Aorta (tissue), 5 donors: ENCODE results near the gene MGME1. TPM values are rescaled to one million over a fixed set of nuclear protein-coding genes. Genes with fewer than 3 reads are reported as not detected.
"Not testable (repeated sequence)": the region's sequence is repeated elsewhere in the genome, so short reads cannot be mapped to it uniquely, and the experiment has no call there.

Experiments used
- ATAC-seq: fragments of 200-7000 bp; cut with Tn5 transposase; one replicate; pipeline ENCODE4 v1.9.1; 2022; ENCODE audit warnings: moderate library complexity; ENCODE audit not compliant: low FRiP score
- DNase-seq, 2 donors: peaks; one replicate each; pipeline ENCODE4 v3.0.0-alpha.2; 2020
- H3K27ac ChIP-seq, 2 donors: one replicate each; pipeline ENCODE4 v1.5.1; 2013; ENCODE audit warnings: low read length in 2 of 2, mild to moderate bottlenecking in 2 of 2, moderate library complexity in 2 of 2, control low read depth in 1 of 2, inconsistent platforms in 1 of 2, low read depth in 1 of 2
- H3K27me3 ChIP-seq, 2 donors: one replicate each; pipeline ENCODE4 v1.6.1; 2013; ENCODE audit warnings: control low read depth in 1 of 2, low read length in 1 of 2, mild to moderate bottlenecking in 1 of 2, moderate library complexity in 1 of 2; ENCODE audit not compliant: insufficient read depth in 2 of 2, control insufficient read depth in 1 of 2
- H3K36me3 ChIP-seq, 2 donors: one replicate each; pipeline ENCODE4 v1.6.1; 2013; ENCODE audit warnings: control low read depth in 1 of 2, low read length in 1 of 2, mild to moderate bottlenecking in 1 of 2; ENCODE audit not compliant: insufficient read depth in 2 of 2, control insufficient read depth in 1 of 2
- H3K4me1 ChIP-seq, 2 donors: one replicate each; pipeline ENCODE4 v1.6.1; 2013; ENCODE audit warnings: low read length in 2 of 2, control low read depth in 1 of 2, mild to moderate bottlenecking in 1 of 2, moderate library complexity in 1 of 2; ENCODE audit not compliant: insufficient read depth in 2 of 2, control insufficient read depth in 1 of 2
- H3K4me3 ChIP-seq, 2 donors: one replicate each; pipeline ENCODE4 v1.5.1; 2013; ENCODE audit warnings: low read length in 2 of 2, control low read depth in 1 of 2, mild to moderate bottlenecking in 1 of 2
- H3K9me3 ChIP-seq: one replicate; pipeline ENCODE4 v1.6.1; 2013; ENCODE audit warnings: mild to moderate bottlenecking, low read length; ENCODE audit not compliant: control insufficient read depth
- WGBS, 2 donors: extraction: QIAGEN DNeasy Blood & Tissue Kit; methylation state at CpG; one replicate each; pipeline ENCODE4 v1.1.7; 2013; 5-methylcytosine and 5-hydroxymethylcytosine counted together
- intact Hi-C, 2 donors: fragments of 100-400 bp; cut with DNase I; formaldehyde crosslinking; loops; one replicate each; pipeline versions ENCODE4 v1.14.2 to v1.15.0; 2022
- polyA plus RNA-seq, 2 donors: library from polyadenylated mRNA; stranded (reverse); fragments of 200-250 nt; gene quantifications; one replicate each; pipeline ENCODE4 v1.2.3, GENCODE V29; 2013
- total RNA-seq, 2 donors: library from RNA; stranded (reverse); fragmentation: NEBNext Ultra II Directional; extraction: Animal tissue kit (Norgen Biotek cat#: 25700); gene quantifications; one replicate each; pipeline ENCODE4 v1.2.1, GENCODE V29; 2021
- donor health status: healthy with polysubstance abuse.
- donor health status: Bipolar disorder and iron deficiency.
- donor health status: DM: no; HTN: no; CAD: no.
- donor health status: DM: no; HTN: no; CAD: no.
- donor health status: DM: yes; HTN: yes; CAD: no.

MGME1 gene
- total and polyA plus RNA-seq, 4 donors, result 8.8 to 14.7 (median 12.1) TPM

DNA sequence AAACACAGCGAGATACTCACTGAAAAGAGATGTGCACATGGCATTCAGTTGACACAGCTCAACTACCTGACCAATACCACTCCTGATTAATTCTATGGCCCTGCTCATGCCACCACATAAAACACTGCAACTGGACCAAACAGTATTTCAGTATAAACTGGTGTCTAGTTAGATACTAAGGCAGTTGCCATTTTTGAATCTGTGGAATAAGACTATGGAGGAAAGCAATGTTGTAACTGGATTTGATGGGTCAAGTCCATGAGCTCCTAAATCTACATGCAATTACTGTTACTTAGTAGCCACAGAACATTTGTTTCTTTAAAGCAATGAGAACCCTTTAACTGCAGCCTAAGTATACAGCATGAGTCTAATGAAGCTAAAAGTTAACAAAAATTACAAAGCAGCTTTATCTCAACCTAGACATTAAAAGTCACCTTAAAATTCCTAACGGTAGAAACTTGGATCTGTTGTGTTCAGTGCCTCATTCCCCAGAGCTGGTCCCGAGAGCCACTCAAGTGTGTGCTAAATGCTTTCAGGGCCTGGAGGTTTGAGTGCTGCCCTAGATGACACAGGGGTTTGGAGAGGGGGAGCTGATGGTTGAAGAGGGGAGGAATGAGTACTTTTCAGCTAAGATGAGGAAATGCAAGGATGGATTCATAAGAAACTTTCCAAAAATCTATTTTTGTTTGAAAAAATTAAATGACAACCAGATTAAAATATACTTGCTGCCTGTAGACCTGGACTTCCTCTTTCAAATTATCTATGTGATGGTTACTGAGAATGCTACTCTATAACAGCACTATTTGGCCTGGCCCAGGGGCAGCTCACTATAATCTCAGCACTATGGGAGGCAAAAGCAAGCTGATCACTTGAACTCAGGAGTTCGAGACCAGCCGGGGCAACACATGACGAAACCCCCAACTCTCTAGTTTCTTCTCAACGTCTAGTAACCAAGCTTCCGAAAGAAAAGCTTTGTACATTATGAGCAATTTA lies 15.8 kb upstream of the MGME1 start:
- no peaks in the 10 kb centered on the region for H3K9me3 ChIP-seq
- intact Hi-C loops, result no loop called here
- no peaks in the 10 kb centered on the region for H3K27me3 ChIP-seq
- DNase-seq (no peak), ATAC-seq (no peak)
- no peak overlapping the region for H3K27ac ChIP-seq
- H3K36me3 ChIP-seq, result peaks cover 5 to 13% of the 10 kb centered on the region in 2 donors
- H3K4me3 ChIP-seq, result no peak overlapping the region
- WGBS, 2 donors, result 87 to 88% methylated on average over 8 of the region's 8 CpGs
- no peaks in the 10 kb centered on the region for H3K4me1 ChIP-seq

DNA sequence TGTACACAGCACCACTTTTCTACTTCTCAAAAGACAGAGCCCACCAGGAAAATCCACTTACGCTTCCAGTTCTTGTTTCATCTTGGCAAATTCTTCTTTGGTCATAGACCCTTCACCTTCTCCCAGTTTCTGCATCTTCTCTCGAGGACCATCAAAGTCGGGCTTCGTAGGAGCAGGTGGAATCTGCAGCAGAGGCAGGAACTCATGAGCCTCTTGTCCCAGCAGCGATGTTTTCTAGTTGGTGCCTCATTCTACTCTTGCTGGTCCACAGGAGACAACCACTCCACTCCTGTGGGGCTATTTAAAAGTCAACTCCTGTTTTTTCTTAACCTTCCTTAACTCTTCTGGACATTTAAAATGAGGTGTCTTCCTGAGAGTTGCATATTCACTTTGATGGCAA lies 14.9 kb upstream of the MGME1 start:
- H3K27ac ChIP-seq, result no peak overlapping the region
- H3K36me3 ChIP-seq, result peaks cover 5 to 13% of the 10 kb centered on the region in 2 donors
- H3K4me3 ChIP-seq, result no peak overlapping the region
- intact Hi-C loops, result no loop called here
- WGBS, 2 donors, result 95 to 96% methylated on average over 5 of the region's 5 CpGs
- H3K4me1 ChIP-seq, result peaks cover 0 to 3% of the 10 kb centered on the region in 2 donors
- H3K9me3 ChIP-seq, result no peaks in the 10 kb centered on the region
- ATAC-seq (no peak), DNase-seq (no peak)
- H3K27me3 ChIP-seq, result no peaks in the 10 kb centered on the region

DNA sequence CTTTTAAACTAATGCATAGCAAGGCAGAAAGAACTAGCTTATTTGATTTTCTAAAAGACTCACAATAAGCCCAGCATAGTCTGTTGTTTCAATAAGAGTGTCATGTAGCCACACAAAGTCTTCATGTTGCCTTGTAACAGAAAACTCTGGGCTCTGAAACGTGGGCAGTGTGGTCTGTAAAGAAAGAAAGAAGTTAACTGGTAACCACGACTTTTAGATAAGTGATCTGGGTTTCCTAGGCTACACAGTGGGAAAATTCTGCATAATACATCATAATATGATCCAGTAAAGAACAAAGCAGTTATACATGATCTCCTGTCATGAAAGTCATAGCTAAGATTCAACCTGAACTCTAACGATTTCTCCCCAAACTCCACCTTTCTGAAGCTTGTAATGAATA lies 13.5 kb upstream of the MGME1 start:
- H3K4me3 ChIP-seq, result no peak overlapping the region
- DNase-seq, result no peak
- peaks cover 1 to 3% of the 10 kb centered on the region in 2 donors for H3K4me1 ChIP-seq
- WGBS, 2 donors, result 44 to 49% methylated on average over 3 of the region's 3 CpGs
- H3K27me3 ChIP-seq, result no peaks in the 10 kb centered on the region
- no peak for ATAC-seq
- H3K36me3 ChIP-seq, result peaks cover 3 to 13% of the 10 kb centered on the region in 2 donors
- no peaks in the 10 kb centered on the region for H3K9me3 ChIP-seq
- intact Hi-C loops, result no loop called here
- H3K27ac ChIP-seq, result no peak overlapping the region

DNA sequence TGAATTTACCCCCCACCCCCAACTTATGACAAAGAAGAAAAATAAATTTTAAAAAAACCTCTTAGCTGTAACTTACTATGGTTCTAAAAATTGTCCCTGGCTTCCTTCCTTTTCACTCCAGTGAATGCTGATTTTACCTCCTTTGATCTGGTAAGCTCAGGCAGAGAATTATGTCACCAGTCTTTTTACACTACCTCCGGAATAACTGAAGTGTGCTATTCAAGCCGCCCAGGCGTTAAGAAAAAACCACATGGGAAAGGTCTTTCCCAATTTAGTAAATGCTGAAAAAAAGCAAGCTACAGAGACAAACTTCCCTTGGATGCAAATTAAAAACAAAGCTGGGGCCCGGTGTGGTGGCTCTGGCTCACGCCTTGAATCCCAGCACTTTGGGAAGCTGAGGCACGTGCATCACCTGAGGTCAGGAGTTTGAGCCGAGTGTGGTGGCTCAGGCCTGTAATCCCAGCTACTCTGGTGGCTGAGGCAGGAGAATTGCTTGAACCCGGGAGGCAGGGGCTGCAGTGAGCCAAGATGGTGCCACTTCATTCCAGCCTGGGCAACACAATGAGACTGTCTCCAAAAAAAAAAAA lies 12.6 kb upstream of the MGME1 start:
- ATAC-seq (no peak), DNase-seq (no peak)
- H3K27ac ChIP-seq, result no peak overlapping the region
- H3K36me3 ChIP-seq, result peaks cover 0 to 8% of the 10 kb centered on the region in 2 donors
- intact Hi-C loops, result no loop called here
- WGBS, 2 donors, result 76 to 79% methylated on average over 8 of the region's 8 CpGs
- H3K9me3 ChIP-seq, result no peaks in the 10 kb centered on the region
- H3K4me1 ChIP-seq, result peaks cover 1 to 5% of the 10 kb centered on the region in 2 donors
- no peak overlapping the region for H3K4me3 ChIP-seq
- no peaks in the 10 kb centered on the region for H3K27me3 ChIP-seq

DNA sequence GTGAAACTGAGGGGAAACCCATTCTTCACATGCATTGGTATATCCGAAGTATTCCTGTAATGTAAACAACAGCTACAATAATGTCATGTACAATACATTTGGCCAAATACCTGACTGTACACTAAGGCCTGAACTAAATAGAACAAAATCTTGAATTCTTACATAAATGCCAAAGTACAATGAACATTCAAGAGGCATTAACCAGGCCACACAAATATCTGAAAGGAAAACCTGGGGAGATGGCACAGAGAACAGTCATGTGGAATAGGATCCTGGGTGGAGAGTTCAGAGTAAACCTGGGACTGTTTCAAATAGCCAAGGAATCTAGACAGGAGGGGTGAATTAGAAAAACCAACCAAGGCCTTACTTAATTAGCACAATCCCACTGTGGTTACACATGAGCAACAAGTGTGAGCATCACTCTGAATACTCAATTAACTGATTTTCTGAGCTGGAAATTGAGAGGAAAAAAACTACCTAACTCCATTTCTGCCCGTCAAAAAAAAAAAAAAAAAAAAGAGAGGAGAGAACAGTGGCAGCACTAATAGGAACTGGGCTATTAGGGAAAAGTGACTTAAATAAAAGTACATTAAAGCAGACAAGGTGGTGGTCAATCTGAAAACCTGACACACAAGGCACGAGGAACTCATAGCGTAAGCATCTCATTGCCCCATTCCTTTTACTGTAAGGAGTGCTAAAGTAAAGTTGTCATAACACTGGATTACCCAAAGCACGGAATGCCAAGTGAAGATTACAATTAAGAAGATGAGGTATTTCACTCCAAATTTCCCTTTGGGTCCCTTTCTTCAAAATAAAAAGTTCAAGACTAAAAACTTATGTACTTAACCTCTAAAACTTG lies 11.1 kb upstream of the MGME1 start:
- DNase-seq (no peak), ATAC-seq (no peak)
- intact Hi-C loops, result no loop called here
- no peak overlapping the region for H3K4me3 ChIP-seq
- H3K27me3 ChIP-seq, result no peaks in the 10 kb centered on the region
- peaks cover 1 to 5% of the 10 kb centered on the region in 2 donors for H3K4me1 ChIP-seq
- H3K9me3 ChIP-seq, result no peaks in the 10 kb centered on the region
- 58 to 66% methylated on average over 5 of the region's 5 CpGs for WGBS, 2 donors
- H3K36me3 ChIP-seq, result peaks cover 0 to 4% of the 10 kb centered on the region in 2 donors
- H3K27ac ChIP-seq, result no peak overlapping the region

DNA sequence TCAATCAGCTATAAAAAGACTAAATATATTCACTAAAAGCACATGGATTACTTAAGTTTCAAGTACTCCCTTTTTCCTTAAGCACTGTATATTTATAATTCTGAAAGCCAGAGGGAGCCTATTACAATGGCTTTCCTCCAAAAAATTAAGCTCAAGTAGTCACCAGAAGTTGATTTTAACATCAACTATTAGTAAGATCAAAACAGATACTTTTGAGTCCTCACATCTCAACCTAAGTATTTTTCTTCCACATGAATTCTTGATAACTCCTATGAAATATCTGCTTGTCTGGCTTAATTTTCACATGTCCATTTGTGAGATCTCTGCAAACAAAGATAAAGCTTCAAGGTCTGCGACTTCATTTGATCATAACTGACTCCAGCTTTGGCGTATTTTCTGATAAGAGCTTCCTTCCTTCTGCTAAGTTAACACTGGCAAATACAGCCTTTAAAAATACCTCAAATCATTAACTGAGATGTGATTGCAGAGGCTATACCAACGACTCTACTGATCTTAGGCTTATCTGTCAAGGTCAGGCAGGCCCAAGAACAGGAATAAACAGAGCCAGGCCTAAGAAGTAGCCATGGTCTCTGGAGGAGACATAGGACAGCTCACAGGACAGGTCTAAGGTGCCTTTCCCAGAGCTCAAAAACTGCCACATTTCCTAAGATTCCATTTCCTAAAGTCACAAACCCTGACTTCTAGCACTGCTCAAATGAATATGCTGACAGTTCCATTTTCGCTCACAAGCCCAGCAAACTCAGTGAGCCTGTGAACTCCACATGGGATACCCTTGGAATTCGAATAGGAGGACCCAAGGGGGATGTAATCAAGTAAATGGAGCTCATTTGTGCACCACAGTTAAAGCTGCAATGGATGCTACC lies 10.2 kb upstream of the MGME1 start:
- Histone ChIP-seq H3K36me3 (peaks cover 0 to 2% of the 10 kb centered on the region in 2 donors), H3K27me3 (no peaks in the 10 kb centered on the region), H3K9me3 (no peaks in the 10 kb centered on the region), H3K4me3 (no peak overlapping the region), H3K4me1 (peaks cover 1 to 5% of the 10 kb centered on the region in 2 donors), H3K27ac (no peak overlapping the region)
- ATAC-seq (no peak), DNase-seq (no peak)
- WGBS, 2 donors, result 43 to 45% methylated on average over 5 of the region's 5 CpGs
- intact Hi-C loops, result no loop called here

DNA sequence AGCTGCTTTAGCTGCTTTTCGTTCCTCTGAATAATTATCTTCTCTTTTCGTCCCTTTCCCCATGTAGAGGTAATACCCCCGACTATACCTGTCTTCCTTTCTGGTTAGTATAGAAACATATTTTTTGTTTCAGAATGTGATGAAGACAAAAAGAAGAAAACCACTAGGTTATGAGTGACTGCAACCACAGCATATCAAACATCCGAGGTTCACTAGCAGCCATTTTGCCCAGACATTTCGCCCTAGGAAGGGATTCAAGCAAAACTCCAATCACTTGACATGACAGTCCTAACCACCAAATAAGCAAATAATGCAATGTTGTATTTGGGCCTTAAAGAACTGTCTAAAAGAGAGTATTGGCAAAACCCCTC lies 9.6 kb upstream of the MGME1 start:
- no peak overlapping the region for H3K4me3 ChIP-seq
- no peak for ATAC-seq
- WGBS, 2 donors, result 80 to 81% methylated on average over 5 of the region's 5 CpGs
- H3K36me3 ChIP-seq, result no peaks in the 10 kb centered on the region
- DNase-seq, result no peak
- H3K9me3 ChIP-seq, result no peaks in the 10 kb centered on the region
- H3K4me1 ChIP-seq, result peaks cover 1 to 5% of the 10 kb centered on the region in 2 donors
- H3K27ac ChIP-seq, result no peak overlapping the region
- intact Hi-C loops, result no loop called here
- H3K27me3 ChIP-seq, result no peaks in the 10 kb centered on the region

DNA sequence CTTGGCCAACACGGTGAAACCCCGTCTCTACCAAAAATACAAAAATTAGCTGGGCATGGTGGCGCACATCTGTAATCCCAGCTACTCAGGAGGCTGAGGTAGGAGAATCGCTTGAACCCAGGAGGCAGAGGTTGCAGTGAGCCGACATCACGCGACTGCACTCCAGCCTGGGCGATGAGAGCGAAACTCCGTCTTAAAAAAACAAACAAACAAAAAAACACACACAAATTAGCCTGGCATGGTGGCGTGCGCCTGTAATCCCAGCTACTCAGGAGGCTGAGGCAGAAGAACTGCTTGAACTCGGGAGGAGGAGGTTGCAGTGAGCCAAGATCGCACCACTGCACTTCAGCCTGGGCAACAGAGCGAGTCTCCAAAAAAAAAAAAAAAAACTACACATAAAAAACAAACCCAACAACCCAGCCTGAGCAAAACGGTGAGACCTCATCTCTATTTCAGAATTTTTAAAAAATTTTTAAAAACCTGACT lies 8.4 kb upstream of the MGME1 start:
- H3K4me3 ChIP-seq, H3K27ac ChIP-seq, H3K9me3 ChIP-seq, H3K36me3 ChIP-seq, H3K4me1 ChIP-seq, H3K27me3 ChIP-seq, ATAC-seq, intact Hi-C loops, DNase-seq: not testable (repeated sequence)
- WGBS, 2 donors, result 89 to 93% methylated on average over 16 of the region's 16 CpGs
